MM.1S (cell line): ENCODE data around the gene AVL9.
"Not testable (repeated sequence)": the region's sequence is repeated elsewhere in the genome, so short reads cannot be mapped to it uniquely, and the experiment has no call there.

ENCODE experiments used
- CTCF ChIP-seq: fragments of 300-600 bp; sonication (generic); IDR thresholded peaks from 2 replicates; pipeline ENCODE4 v1.5.1; 2016; ENCODE audit warnings: antibody characterized with exemption, low read length, mixed read lengths
- EZH2 ChIP-seq: fragments of 300-600 bp; sonication (generic); optimal IDR thresholded peaks from 2 replicates; pipeline ENCODE3; 2017; ENCODE audit warnings: low read depth, mild to moderate bottlenecking, antibody characterized with exemption, low read length, mixed read lengths
- EZH2phosphoT487 ChIP-seq: fragments of 300-600 bp; sonication (generic); IDR thresholded peaks from 2 replicates; pipeline ENCODE4 v1.6.1; 2018; ENCODE audit warnings: antibody characterized with exemption, low read length

DNA sequence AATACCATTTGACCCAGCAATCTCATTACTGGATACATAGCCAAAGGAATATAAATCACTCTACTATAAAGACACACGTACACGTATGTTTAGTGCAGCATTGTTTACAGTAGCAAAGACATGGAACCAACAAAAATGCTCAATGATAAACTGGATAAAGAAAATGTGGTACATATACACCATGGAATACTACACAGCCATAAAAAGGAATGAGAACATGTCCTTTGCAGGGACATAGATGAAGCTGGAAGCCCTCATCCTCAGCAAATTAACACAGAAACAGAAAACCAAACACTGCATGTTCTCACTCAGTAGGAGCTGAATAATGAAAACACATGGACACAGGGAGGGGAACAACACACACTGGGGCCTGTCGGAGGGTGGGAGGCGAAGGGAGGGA is 105.9 kb downstream of the AVL9 start:
- not testable (repeated sequence) for TF ChIP-seq CTCF, EZH2, EZH2phosphoT487
